Activated naive CD4-positive, alpha-beta T cell treated with anti-CD3 and anti-CD28 coated beads, Interleukin-2, amount 50 U/mL, for 72 hours (primary cell): ENCODE results near the gene MGAT1. TPM values are rescaled to one million over a fixed set of nuclear protein-coding genes. Genes with fewer than 3 reads are reported as not detected.
"Not testable (repeated sequence)": the region's sequence is repeated elsewhere in the genome, so short reads cannot be mapped to it uniquely, and the experiment has no call there.

Source experiments
- ATAC-seq, 2 donors: fragments of 150-1000 bp; cut with Tn5 transposase; 2 replicates each; pipeline ENCODE4 v1.10.0; 2021; ENCODE audit warnings: mild to moderate bottlenecking in 2 of 2, moderate library complexity in 2 of 2
- DNase-seq, 2 donors: peaks; one replicate each; pipeline ENCODE4 v3.0.0; 2021 to 2022; ENCODE audit warnings: low spot score in 2 of 2
- H3K27ac Mint-ChIP-seq, 2 donors: one replicate each; pipeline ENCODE4 v1.8.0; 2022; ENCODE audit warnings: mild to moderate bottlenecking in 2 of 2, mixed read lengths in 2 of 2
- H3K36me3 Mint-ChIP-seq, 2 donors: one replicate each; pipeline ENCODE4 v1.8.0; 2022; ENCODE audit warnings: mixed read lengths in 2 of 2
- H3K9me3 Mint-ChIP-seq, 2 donors: one replicate each; pipeline ENCODE4 v1.8.0; 2022; ENCODE audit warnings: mixed read lengths in 2 of 2
- total RNA-seq, 2 donors: library from RNA; stranded (reverse); gene quantifications; one replicate each; pipeline ENCODE4 v1.2.3, GENCODE V29; 2022

MGAT1 gene
- total RNA-seq, 2 donors from 2014 or later = 130 to 157 TPM

GRCh38 chr5:180828756-180829531 is 26.3 kb upstream of the MGAT1 start:
- Mint-ChIP-seq H3K27ac (peak overlapping the region in 1 of 2 donors; percentile 99), H3K36me3 (peaks cover 37 to 39% of the 10 kb centered on the region in 2 donors)
- not testable (repeated sequence) for H3K9me3 Mint-ChIP-seq, ATAC-seq, DNase-seq

GRCh38 chr5:180827374-180827773 is 24.8 kb upstream of the MGAT1 start:
- ATAC-seq, DNase-seq, H3K27ac Mint-ChIP-seq, H3K9me3 Mint-ChIP-seq: not testable (repeated sequence)
- H3K36me3 Mint-ChIP-seq = peaks cover 35 to 36% of the 10 kb centered on the region in 2 donors

- peaks cover 0 to 4% of the 10 kb centered on the region in 2 donors for H3K9me3 Mint-ChIP-seq
- peaks cover 24 to 26% of the 10 kb centered on the region in 2 donors for H3K36me3 Mint-ChIP-seq
- peak; percentile 80 to 86 for ATAC-seq
- peak overlapping the region; percentile 77 to 80 for H3K27ac Mint-ChIP-seq
- peak in 1 of 2 donors; percentile 48 for DNase-seq
Measured at GRCh38 chr5:180825768-180826525, 23.3 kb upstream of the MGAT1 start.

GRCh38 chr5:180824630-180825476 is 22.2 kb upstream of the MGAT1 start:
- DNase-seq (no peak), ATAC-seq (no peak)
- peaks cover 13 to 16% of the 10 kb centered on the region in 2 donors for H3K36me3 Mint-ChIP-seq
- H3K9me3 Mint-ChIP-seq = peaks cover 0 to 4% of the 10 kb centered on the region in 2 donors
- H3K27ac Mint-ChIP-seq = peak overlapping the region in 1 of 2 donors; percentile 77

- no peak for DNase-seq
Measured at GRCh38 chr5:180823940-180824629, 21.5 kb upstream of the MGAT1 start.

GRCh38 chr5:180823346-180823745 is 20.7 kb upstream of the MGAT1 start:
- Mint-ChIP-seq H3K36me3 (peaks cover 4 to 5% of the 10 kb centered on the region in 2 donors), H3K27ac (no peak overlapping the region), H3K9me3 (no peaks in the 10 kb centered on the region)
- ATAC-seq (no peak), DNase-seq (no peak)

More at GRCh38 chr5:180823940-180824629, 21.5 kb upstream of the MGAT1 start:
- no peak for ATAC-seq
- H3K9me3 Mint-ChIP-seq = peaks cover 0 to under 1% of the 10 kb centered on the region in 2 donors
- peaks cover 6 to 9% of the 10 kb centered on the region in 2 donors for H3K36me3 Mint-ChIP-seq
- no peak overlapping the region for H3K27ac Mint-ChIP-seq

- H3K9me3 Mint-ChIP-seq = no peaks in the 10 kb centered on the region
- peaks cover 0 to 4% of the 10 kb centered on the region in 2 donors for H3K36me3 Mint-ChIP-seq
- DNase-seq = no peak
- H3K27ac Mint-ChIP-seq = no peak overlapping the region
- ATAC-seq = no peak
Measured at GRCh38 chr5:180821538-180821937, 18.9 kb upstream of the MGAT1 start.

- Mint-ChIP-seq H3K9me3 (no peaks in the 10 kb centered on the region), H3K36me3 (no peaks in the 10 kb centered on the region), H3K27ac (no peak overlapping the region)
- ATAC-seq = peak in 1 of 2 donors; percentile 22
- no peak for DNase-seq
Measured at GRCh38 chr5:180820788-180821321, 18.2 kb upstream of the MGAT1 start.

- Mint-ChIP-seq H3K27ac (no peak overlapping the region), H3K36me3 (no peaks in the 10 kb centered on the region), H3K9me3 (no peaks in the 10 kb centered on the region)
- DNase-seq (no peak), ATAC-seq (no peak)
Measured at GRCh38 chr5:180818677-180819341, 16.2 kb upstream of the MGAT1 start.

- H3K36me3 Mint-ChIP-seq = no peaks in the 10 kb centered on the region
- peak in 1 of 2 donors; percentile 56 for ATAC-seq
- DNase-seq = no peak
Measured at GRCh38 chr5:180817893-180818674, 15.5 kb upstream of the MGAT1 start.

GRCh38 chr5:180816608-180817534 is 14.3 kb upstream of the MGAT1 start:
- Mint-ChIP-seq H3K27ac (peak overlapping the region; percentile 71 to 83), H3K36me3 (no peaks in the 10 kb centered on the region), H3K9me3 (no peaks in the 10 kb centered on the region)
- peak in 1 of 2 donors; percentile 24 for ATAC-seq
- DNase-seq = no peak

More at GRCh38 chr5:180817893-180818674, 15.5 kb upstream of the MGAT1 start:
- no peaks in the 10 kb centered on the region for H3K9me3 Mint-ChIP-seq
- H3K27ac Mint-ChIP-seq = no peak overlapping the region

GRCh38 chr5:180815293-180815917 is 12.8 kb upstream of the MGAT1 start:
- no peak for DNase-seq
- Mint-ChIP-seq H3K27ac (no peak overlapping the region), H3K36me3 (no peaks in the 10 kb centered on the region), H3K9me3 (no peaks in the 10 kb centered on the region)
- no peak for ATAC-seq

GRCh38 chr5:180813420-180813819 is 10.8 kb upstream of the MGAT1 start:
- no peak for ATAC-seq
- H3K27ac Mint-ChIP-seq = peak overlapping the region in 1 of 2 donors; percentile 71
- H3K9me3 Mint-ChIP-seq = no peaks in the 10 kb centered on the region

More at GRCh38 chr5:180813420-180813819, 10.8 kb upstream of the MGAT1 start:
- peak in 1 of 2 donors; percentile 43 for DNase-seq
- peaks cover 10 to 11% of the 10 kb centered on the region in 2 donors for H3K36me3 Mint-ChIP-seq
